KOPT-K1 (cell line): ENCODE data around the gene DOCK3.

ENCODE experiments used
- H3K27ac ChIP-seq: fragments of 200-600 bp; sonication (generic); 2 replicates; pipeline ENCODE4 v1.5.1; 2016; ENCODE audit warnings: antibody characterized with exemption, mild to moderate bottlenecking, low read depth, low read length; ENCODE audit not compliant: poor library complexity, severe bottlenecking
- H3K36me3 ChIP-seq: fragments of 200-600 bp; sonication (generic); 2 replicates; pipeline ENCODE4 v1.5.1; 2017; ENCODE audit warnings: antibody characterized with exemption, mild to moderate bottlenecking, low read length, moderate library complexity; ENCODE audit not compliant: insufficient read depth
- H3K9me3 ChIP-seq: fragments of 200-600 bp; sonication (generic); 2 replicates; pipeline ENCODE4 v1.5.1; 2017; ENCODE audit warnings: antibody characterized with exemption, low read length, mild to moderate bottlenecking; ENCODE audit not compliant: insufficient read depth, poor library complexity, severe bottlenecking

DOCK3 gene

GRCh38 chr3:50978991-50979667 lies 304.4 kb downstream of the DOCK3 start:
- Histone ChIP-seq H3K27ac (no peak overlapping the region), H3K36me3 (no peaks in the 10 kb centered on the region), H3K9me3 (no peaks in the 10 kb centered on the region)

- no peaks in the 10 kb centered on the region for H3K9me3 ChIP-seq
- no peak overlapping the region for H3K27ac ChIP-seq
- H3K36me3 ChIP-seq = no peaks in the 10 kb centered on the region
These were observed 308.0 kb downstream of the DOCK3 start for GRCh38 chr3:50982540-50983325.

GRCh38 chr3:50983887-50984286 lies 309.2 kb downstream of the DOCK3 start:
- no peaks in the 10 kb centered on the region for H3K9me3 ChIP-seq
- H3K36me3 ChIP-seq = no peaks in the 10 kb centered on the region
- H3K27ac ChIP-seq = no peak overlapping the region

GRCh38 chr3:50985893-50986292 lies 311.2 kb downstream of the DOCK3 start:
- Histone ChIP-seq H3K27ac (no peak overlapping the region), H3K9me3 (no peaks in the 10 kb centered on the region), H3K36me3 (no peaks in the 10 kb centered on the region)

DNA sequence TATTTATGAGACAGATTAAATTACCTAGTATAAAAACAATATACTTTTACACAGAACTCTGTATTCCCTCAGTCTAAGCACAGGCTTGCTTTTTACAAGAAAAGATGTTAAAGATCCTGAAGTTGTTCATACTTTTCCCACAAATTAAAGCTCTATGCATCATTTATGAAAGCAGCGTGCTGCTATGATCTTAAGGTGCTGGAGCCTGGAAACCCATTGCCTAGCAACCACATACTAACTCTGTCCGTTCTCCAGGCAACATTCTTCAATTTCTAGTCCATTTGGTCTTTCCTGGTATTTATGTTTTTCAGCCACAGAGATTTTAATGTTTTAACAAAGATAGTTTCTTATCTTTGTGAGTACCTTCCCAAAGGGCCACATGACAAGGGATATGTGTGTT lies 312.0 kb downstream of the DOCK3 start:
- Histone ChIP-seq H3K9me3 (peaks cover 7% of the 10 kb centered on the region), H3K27ac (no peak overlapping the region), H3K36me3 (no peaks in the 10 kb centered on the region)

DNA sequence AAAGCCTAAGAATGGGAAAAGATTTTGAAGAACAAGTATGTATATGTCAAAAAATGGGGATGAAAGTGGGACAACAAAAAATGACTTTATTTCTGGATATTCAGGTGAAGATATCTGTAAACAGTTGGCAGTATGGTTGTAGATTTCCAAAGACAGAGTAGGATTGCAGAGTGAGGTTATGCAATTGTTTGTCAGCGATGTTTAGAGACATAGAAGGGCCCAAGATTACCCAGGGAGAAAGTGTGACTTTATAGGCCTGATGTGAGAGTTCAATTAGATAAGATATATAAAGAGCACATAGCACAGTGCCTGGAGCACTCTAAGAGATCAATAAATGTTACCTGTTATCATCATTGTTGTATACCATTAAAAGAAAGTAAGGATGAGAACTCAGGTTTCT lies 319.8 kb downstream of the DOCK3 start:
- no peaks in the 10 kb centered on the region for H3K36me3 ChIP-seq
- H3K9me3 ChIP-seq = peaks cover 12% of the 10 kb centered on the region
- H3K27ac ChIP-seq = no peak overlapping the region

DNA sequence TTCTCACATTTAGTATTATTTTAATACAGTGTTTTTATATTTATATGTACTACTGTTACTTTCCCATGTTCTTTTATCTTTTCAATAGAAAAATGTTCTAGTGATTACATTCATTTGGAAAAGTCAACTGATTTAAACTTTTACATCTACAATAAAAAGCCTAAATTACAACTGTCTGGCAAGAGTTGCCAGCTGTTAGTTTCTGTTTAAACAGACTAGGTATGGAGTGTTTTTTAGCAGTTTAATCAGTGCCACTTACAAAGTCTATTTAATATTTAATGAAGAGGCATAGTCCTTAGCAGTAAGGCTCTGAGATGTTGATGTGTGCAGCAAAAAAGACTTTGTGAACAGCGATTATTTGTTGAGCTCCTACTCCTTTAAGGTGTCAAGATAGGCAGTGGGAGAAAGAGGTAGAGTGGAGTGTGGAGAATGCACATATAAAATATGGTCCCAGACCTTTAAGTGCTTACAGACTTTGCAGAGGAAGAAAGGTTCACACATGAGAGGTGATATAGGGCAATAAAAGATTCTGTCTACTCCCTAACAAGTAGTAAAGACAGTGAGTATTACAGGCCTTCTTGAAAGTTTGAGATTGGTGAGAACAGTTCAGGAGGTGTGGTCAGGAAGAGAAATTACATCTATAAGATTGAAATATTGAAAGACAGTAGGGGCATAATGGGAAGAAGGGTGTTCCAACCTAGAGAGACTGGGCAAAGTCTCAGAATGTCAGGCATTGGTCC lies 320.5 kb downstream of the DOCK3 start:
- Histone ChIP-seq H3K9me3 (peaks cover 12% of the 10 kb centered on the region), H3K27ac (no peak overlapping the region), H3K36me3 (no peaks in the 10 kb centered on the region)

- no peaks in the 10 kb centered on the region for H3K36me3 ChIP-seq
- no peaks in the 10 kb centered on the region for H3K9me3 ChIP-seq
- no peak overlapping the region for H3K27ac ChIP-seq
These were observed 327.8 kb downstream of the DOCK3 start for GRCh38 chr3:51002495-51002894.

- no peaks in the 10 kb centered on the region for H3K9me3 ChIP-seq
These were observed 329.5 kb downstream of the DOCK3 start for GRCh38 chr3:51004235-51004634.

DNA sequence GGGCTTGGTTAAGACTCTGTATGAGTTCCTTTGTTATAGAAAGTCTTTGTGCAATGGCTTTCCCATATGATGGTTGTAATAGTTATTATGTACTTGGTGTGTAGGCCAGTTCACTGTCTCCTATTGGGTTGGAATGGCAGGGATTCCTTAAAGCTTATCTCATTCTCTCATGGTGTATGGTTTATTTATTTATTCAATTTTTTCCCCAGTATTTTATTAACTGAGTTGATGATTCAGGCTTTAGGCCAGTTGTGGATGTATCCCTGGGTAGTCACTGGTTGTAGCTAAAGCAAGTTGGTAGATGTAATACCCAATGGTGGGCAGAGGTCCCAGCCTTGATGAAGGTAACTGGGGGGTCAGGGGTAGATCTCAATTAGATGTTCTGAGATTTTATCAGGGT lies 349.4 kb downstream of the DOCK3 start:
- no peak overlapping the region for H3K27ac ChIP-seq
- no peaks in the 10 kb centered on the region for H3K9me3 ChIP-seq
- no peaks in the 10 kb centered on the region for H3K36me3 ChIP-seq

More at GRCh38 chr3:51004235-51004634, 329.5 kb downstream of the DOCK3 start:
- H3K27ac ChIP-seq = no peak overlapping the region
- H3K36me3 ChIP-seq = no peaks in the 10 kb centered on the region

DNA sequence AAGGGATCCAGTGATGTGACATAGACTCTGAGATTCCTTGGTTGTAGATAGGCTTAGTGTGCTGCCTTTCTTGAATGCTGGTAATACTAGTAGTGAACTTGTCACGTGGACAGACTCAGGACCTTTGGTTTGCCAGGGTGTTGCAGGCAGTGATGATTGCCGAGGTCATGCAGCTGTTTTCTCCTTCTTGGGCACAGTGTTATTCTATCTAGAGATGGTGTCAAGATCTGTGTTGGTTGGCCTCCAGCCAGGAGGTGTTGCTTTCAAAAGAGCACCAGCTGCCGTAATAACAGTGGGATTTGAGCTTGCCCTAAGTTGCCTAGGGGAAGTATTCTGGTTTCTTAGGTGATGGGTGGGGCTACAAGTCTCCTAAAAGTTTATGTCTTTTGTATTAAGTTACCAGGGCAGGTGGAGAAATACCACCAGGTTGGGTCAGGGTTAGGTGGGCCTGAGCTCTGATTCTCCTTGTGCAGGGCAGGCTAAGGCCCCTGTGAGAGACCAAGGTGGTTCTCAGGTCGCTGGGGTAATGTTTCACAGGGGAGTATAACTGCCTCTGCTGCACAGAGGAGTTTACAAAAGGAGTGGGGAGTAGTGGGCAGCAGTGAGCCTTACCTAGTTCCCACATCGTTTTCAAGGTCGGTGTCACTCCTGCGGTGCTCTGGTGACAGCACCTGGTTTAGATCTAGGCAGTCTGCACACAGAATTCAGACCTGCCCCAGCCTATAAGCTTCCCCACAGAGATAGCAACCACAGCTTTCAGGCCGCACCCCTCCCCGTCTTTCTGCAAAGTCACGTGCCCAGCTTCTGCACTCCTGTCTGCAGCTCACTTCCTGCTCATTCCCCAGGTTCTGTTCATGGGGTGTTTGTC lies 350.3 kb downstream of the DOCK3 start:
- no peaks in the 10 kb centered on the region for H3K36me3 ChIP-seq
- no peak overlapping the region for H3K27ac ChIP-seq
- no peaks in the 10 kb centered on the region for H3K9me3 ChIP-seq

- no peak overlapping the region for H3K27ac ChIP-seq
- no peaks in the 10 kb centered on the region for H3K36me3 ChIP-seq
These were observed 356.9 kb downstream of the DOCK3 start for GRCh38 chr3:51031666-51032065.

DNA sequence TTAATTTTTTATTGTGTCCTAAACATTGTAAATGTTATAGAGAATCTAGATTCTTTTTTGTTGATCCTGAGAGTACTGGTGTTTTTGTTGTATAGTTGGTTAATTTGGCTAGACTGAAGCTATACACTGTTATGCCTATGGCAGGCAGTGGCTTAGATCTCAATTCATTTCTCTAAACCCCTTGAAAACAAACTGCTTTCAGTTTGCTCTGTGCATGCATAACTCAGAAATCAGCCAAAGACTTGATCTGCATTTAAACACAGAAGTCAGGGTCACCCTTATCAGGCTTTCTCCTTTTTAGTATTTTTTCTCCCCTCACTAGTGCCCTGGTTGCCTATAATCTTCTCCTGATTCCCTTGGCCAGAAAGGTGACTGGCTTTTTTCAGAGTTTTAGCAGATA lies 360.9 kb downstream of the DOCK3 start:
- peaks cover 9% of the 10 kb centered on the region for H3K9me3 ChIP-seq
- H3K27ac ChIP-seq = no peak overlapping the region
- no peaks in the 10 kb centered on the region for H3K36me3 ChIP-seq

More at GRCh38 chr3:51031666-51032065, 356.9 kb downstream of the DOCK3 start:
- peaks cover 7% of the 10 kb centered on the region for H3K9me3 ChIP-seq

GRCh38 chr3:51044982-51045381 lies 370.3 kb downstream of the DOCK3 start:
- Histone ChIP-seq H3K9me3 (no peaks in the 10 kb centered on the region), H3K27ac (no peak overlapping the region)

More at GRCh38 chr3:51044982-51045381, 370.3 kb downstream of the DOCK3 start:
- no peaks in the 10 kb centered on the region for H3K36me3 ChIP-seq
